ENCODE measurements around the gene SSH2.

- TF ChIP-seq POLR2A (IDR thresholded peaks at IDR 0.05; ENCODE audit: low read length), result no peak
- no peak for TF ChIP-seq GATA1 (IDR thresholded peaks at IDR 0.05; ENCODE audit: low read depth, low read length)
These were observed 242.4 kb downstream of the SSH2 start for GRCh38 chr17:29687596-29687995.
